Effector memory CD8-positive, alpha-beta T cell (primary cell): Measurements from ENCODE around the gene MRPL39.

Source experiments
- ATAC-seq: fragments of 150-1000 bp; cut with Tn5 transposase; replicated peaks from 2 replicates; pipeline ENCODE4 v1.10.0; 2021; ENCODE audit warnings: mild to moderate bottlenecking, moderate library complexity
- DNase-seq, 3 experiments: peaks; one replicate each; pipeline ENCODE4 v3.0.0; 2021
- H3K27ac Mint-ChIP-seq, 2 donors: one replicate each; pipeline ENCODE4 v1.8.0; 2022; ENCODE audit warnings: mild to moderate bottlenecking in 2 of 2, mixed read lengths in 2 of 2, moderate library complexity in 2 of 2
- H3K27me3 Mint-ChIP-seq, 2 donors: one replicate each; pipeline ENCODE4 v1.8.0; 2022; ENCODE audit warnings: mixed read lengths in 2 of 2
- H3K36me3 Mint-ChIP-seq: one replicate; pipeline ENCODE4 v1.8.0; 2022; ENCODE audit warnings: mild to moderate bottlenecking, moderate library complexity, mixed read lengths; ENCODE audit not compliant: insufficient read depth
- H3K4me1 Mint-ChIP-seq, 2 donors: one replicate each; pipeline ENCODE4 v1.8.0; 2022; ENCODE audit warnings: low read depth in 2 of 2, mixed read lengths in 2 of 2
- H3K4me3 Mint-ChIP-seq, 2 donors: one replicate each; pipeline ENCODE4 v1.8.0; 2022; ENCODE audit warnings: mild to moderate bottlenecking in 2 of 2, mixed read lengths in 2 of 2, moderate library complexity in 2 of 2
- H3K9me3 Mint-ChIP-seq, 2 donors: one replicate each; pipeline ENCODE4 v1.8.0; 2022; ENCODE audit warnings: mixed read lengths in 2 of 2

Gene MRPL39

GRCh38 chr21:25571726-25572121 lies 35.6 kb downstream of the MRPL39 start:
- no peaks in the 10 kb centered on the region for H3K27me3 Mint-ChIP-seq
- peak overlapping the region in 1 of 2 donors; percentile 66 for H3K27ac Mint-ChIP-seq
- ATAC-seq (no peak), DNase-seq (no peak)
- peaks cover 33 to 55% of the 10 kb centered on the region in 2 donors for H3K4me1 Mint-ChIP-seq
- H3K9me3 Mint-ChIP-seq, result no peaks in the 10 kb centered on the region
- no peak overlapping the region for H3K4me3 Mint-ChIP-seq
- H3K36me3 Mint-ChIP-seq, result peaks cover 9% of the 10 kb centered on the region

DNA sequence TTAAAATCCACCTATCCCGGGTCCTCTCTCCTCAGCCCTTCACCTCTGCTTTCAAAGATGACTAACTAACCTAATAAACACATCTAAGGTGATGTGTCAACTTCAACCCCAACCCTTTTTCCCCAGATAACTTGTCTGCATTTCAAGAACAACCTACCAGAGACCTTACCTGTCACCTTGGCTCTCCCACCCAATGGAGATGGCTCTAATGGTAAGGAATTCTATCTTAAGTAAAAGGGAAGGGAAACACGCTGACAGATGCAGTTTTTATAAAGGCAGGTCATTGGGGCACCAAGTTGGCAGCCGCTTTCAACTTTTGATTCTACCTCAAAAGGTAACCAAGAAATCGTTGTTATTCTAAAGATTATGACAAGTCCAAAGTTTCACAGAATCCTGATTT lies 37.6 kb downstream of the MRPL39 start:
- Mint-ChIP-seq H3K9me3 (no peaks in the 10 kb centered on the region), H3K27me3 (no peaks in the 10 kb centered on the region), H3K4me1 (peaks cover 41 to 70% of the 10 kb centered on the region in 2 donors), H3K27ac (peak overlapping the region; percentile 18 to 33), H3K36me3 (peaks cover 4% of the 10 kb centered on the region), H3K4me3 (peak overlapping the region; percentile 3 to 11)
- no peak for DNase-seq
- ATAC-seq, result no peak

GRCh38 chr21:25569084-25569483 lies 38.2 kb downstream of the MRPL39 start:
- no peak overlapping the region for H3K4me3 Mint-ChIP-seq
- peaks cover 4% of the 10 kb centered on the region for H3K36me3 Mint-ChIP-seq
- H3K9me3 Mint-ChIP-seq, result no peaks in the 10 kb centered on the region
- peak overlapping the region; percentile 18 to 33 for H3K27ac Mint-ChIP-seq
- peaks cover 48 to 74% of the 10 kb centered on the region in 2 donors for H3K4me1 Mint-ChIP-seq
- no peak for ATAC-seq
- H3K27me3 Mint-ChIP-seq, result no peaks in the 10 kb centered on the region
- DNase-seq, result no peak

DNA sequence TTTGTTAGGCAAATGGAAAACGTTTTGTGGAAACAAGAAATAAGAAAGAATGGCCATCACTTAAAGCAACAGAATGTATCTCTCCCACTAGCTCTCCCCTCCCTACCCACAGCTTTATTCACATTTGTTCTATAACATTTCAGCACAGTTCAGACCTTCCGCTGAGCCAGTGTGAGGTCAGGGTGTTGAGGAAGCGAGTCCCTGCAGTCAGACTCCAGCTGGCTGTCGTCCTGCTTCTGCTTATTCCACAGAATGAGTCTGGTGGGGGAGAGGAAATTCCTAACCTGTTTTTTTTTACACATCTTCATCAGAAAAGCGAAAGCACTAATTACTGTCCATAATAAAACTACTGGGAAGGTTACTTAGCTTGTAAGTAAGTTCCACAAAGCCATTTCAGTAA lies 39.0 kb downstream of the MRPL39 start:
- ATAC-seq (peak; percentile 20), DNase-seq (no peak)
- Mint-ChIP-seq H3K36me3 (peaks cover 11% of the 10 kb centered on the region), H3K27me3 (no peaks in the 10 kb centered on the region), H3K4me3 (peak overlapping the region; percentile 54 to 65), H3K9me3 (no peaks in the 10 kb centered on the region), H3K27ac (peak overlapping the region; percentile 64 to 67), H3K4me1 (peaks cover 51 to 74% of the 10 kb centered on the region in 2 donors)

DNA sequence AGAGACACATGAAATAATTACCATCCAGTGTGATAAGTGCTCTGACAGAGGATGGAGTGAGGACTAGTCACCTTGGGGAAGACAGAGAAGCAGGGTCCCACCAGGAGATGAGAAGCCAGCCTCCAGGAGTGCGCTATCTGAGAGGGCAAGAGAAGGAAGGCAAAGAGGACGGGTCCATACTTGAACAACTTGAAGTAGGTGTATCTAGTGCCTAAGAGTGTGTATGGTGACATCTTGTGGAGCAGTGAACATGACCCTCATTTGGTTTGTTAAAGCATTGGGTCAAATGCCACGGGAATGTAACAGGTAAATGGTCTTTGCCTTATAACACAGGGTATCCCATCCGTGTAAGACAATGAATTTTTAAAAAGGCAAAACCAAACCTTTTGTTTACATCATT lies 39.8 kb downstream of the MRPL39 start:
- ATAC-seq (no peak), DNase-seq (no peak)
- no peaks in the 10 kb centered on the region for H3K9me3 Mint-ChIP-seq
- H3K4me3 Mint-ChIP-seq, result peak overlapping the region; percentile 2 to 54
- H3K36me3 Mint-ChIP-seq, result peaks cover 19% of the 10 kb centered on the region
- H3K27ac Mint-ChIP-seq, result peak overlapping the region; percentile 64 to 67
- H3K4me1 Mint-ChIP-seq, result peaks cover 52 to 75% of the 10 kb centered on the region in 2 donors
- H3K27me3 Mint-ChIP-seq, result no peaks in the 10 kb centered on the region

- H3K4me3 Mint-ChIP-seq, result no peak overlapping the region
Observed at GRCh38 chr21:25566645-25567044, 40.6 kb downstream of the MRPL39 start.

GRCh38 chr21:25565272-25566211 lies 41.7 kb downstream of the MRPL39 start:
- ATAC-seq (no peak), DNase-seq (no peak)
- Mint-ChIP-seq H3K9me3 (no peaks in the 10 kb centered on the region), H3K4me3 (peak overlapping the region; percentile 98 to 99), H3K27ac (peak overlapping the region; percentile 66 to 99), H3K36me3 (peaks cover 25% of the 10 kb centered on the region), H3K4me1 (peaks cover 59 to 75% of the 10 kb centered on the region in 2 donors), H3K27me3 (no peaks in the 10 kb centered on the region)

More at GRCh38 chr21:25566645-25567044, 40.6 kb downstream of the MRPL39 start:
- ATAC-seq, result no peak
- Mint-ChIP-seq H3K36me3 (peaks cover 21% of the 10 kb centered on the region), H3K27ac (peak overlapping the region in 1 of 2 donors; percentile 64), H3K9me3 (no peaks in the 10 kb centered on the region), H3K27me3 (no peaks in the 10 kb centered on the region), H3K4me1 (peaks cover 53 to 75% of the 10 kb centered on the region in 2 donors)
- no peak for DNase-seq

DNA sequence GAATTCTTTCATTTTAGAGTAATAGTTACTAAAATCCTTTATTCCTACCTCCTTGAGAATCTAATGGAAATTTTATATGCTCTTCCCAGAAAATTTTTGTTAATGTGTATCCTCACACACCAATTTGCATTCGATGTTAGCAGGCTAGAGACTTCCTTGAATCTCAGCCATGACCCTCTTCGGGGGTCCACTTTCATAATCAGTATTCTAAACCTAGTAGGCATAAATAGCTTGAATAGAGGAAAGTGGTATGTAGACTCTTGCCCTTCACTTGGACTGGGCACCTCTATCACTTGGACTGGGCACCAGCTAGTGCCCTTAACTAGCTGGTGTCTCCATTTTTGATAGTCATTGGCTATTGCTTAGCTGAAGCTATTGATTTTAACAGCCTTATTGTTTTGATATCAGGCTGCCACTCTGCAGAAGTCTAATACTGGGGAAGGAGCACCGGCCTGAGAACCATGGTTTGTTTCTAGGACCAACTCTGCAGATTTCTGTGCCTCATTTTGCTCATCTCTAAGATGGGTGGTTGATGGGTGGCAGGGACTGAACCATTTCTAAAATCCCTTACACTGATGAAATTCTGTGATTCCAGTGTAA lies 42.8 kb downstream of the MRPL39 start:
- no peaks in the 10 kb centered on the region for H3K27me3 Mint-ChIP-seq
- no peaks in the 10 kb centered on the region for H3K9me3 Mint-ChIP-seq
- H3K4me3 Mint-ChIP-seq, result peak overlapping the region; percentile 98 to 99
- peak overlapping the region; percentile 66 to 99 for H3K27ac Mint-ChIP-seq
- DNase-seq, result no peak
- H3K4me1 Mint-ChIP-seq, result peaks cover 58 to 74% of the 10 kb centered on the region in 2 donors
- no peak for ATAC-seq
- H3K36me3 Mint-ChIP-seq, result peaks cover 25% of the 10 kb centered on the region

GRCh38 chr21:25563361-25564116 lies 43.7 kb downstream of the MRPL39 start:
- H3K36me3 Mint-ChIP-seq, result peaks cover 25% of the 10 kb centered on the region
- ATAC-seq (peak; percentile 54), DNase-seq (peak; percentile 6 to 32 (median 24))
- H3K4me3 Mint-ChIP-seq, result peak overlapping the region; percentile 98 to 99
- peak overlapping the region; percentile 98 to 99 for H3K27ac Mint-ChIP-seq
- H3K27me3 Mint-ChIP-seq, result no peaks in the 10 kb centered on the region
- no peaks in the 10 kb centered on the region for H3K9me3 Mint-ChIP-seq
- H3K4me1 Mint-ChIP-seq, result peaks cover 58 to 73% of the 10 kb centered on the region in 2 donors

- peak overlapping the region; percentile 98 to 99 for H3K27ac Mint-ChIP-seq
- H3K4me3 Mint-ChIP-seq, result peak overlapping the region; percentile 98 to 99
- ATAC-seq (no peak), DNase-seq (no peak)
- no peaks in the 10 kb centered on the region for H3K9me3 Mint-ChIP-seq
- H3K4me1 Mint-ChIP-seq, result peaks cover 52 to 66% of the 10 kb centered on the region in 2 donors
- H3K36me3 Mint-ChIP-seq, result peaks cover 25% of the 10 kb centered on the region
- H3K27me3 Mint-ChIP-seq, result no peaks in the 10 kb centered on the region
Observed at GRCh38 chr21:25562660-25563059, 44.6 kb downstream of the MRPL39 start.

GRCh38 chr21:25561668-25562641 lies 45.3 kb downstream of the MRPL39 start:
- peaks cover 21% of the 10 kb centered on the region for H3K36me3 Mint-ChIP-seq
- H3K9me3 Mint-ChIP-seq, result no peaks in the 10 kb centered on the region
- no peaks in the 10 kb centered on the region for H3K27me3 Mint-ChIP-seq
- ATAC-seq (peak; percentile 65), DNase-seq (peak; percentile 46 to 55 (median 55))
- H3K4me1 Mint-ChIP-seq, result peaks cover 46 to 59% of the 10 kb centered on the region in 2 donors
- H3K27ac Mint-ChIP-seq, result peak overlapping the region; percentile 98 to 99
- peak overlapping the region; percentile 98 to 99 for H3K4me3 Mint-ChIP-seq

- no peak for DNase-seq
- Mint-ChIP-seq H3K36me3 (peaks cover 21% of the 10 kb centered on the region), H3K4me3 (peak overlapping the region; percentile 98 to 99), H3K27me3 (no peaks in the 10 kb centered on the region), H3K27ac (peak overlapping the region; percentile 98 to 99), H3K9me3 (no peaks in the 10 kb centered on the region), H3K4me1 (peaks cover 42 to 53% of the 10 kb centered on the region in 2 donors)
- no peak for ATAC-seq
Observed at GRCh38 chr21:25560891-25561290, 46.4 kb downstream of the MRPL39 start.
